ENCODE results near the gene DNMT1.

The DNMT1 gene

GRCh38 chr19:10113964-10114650 is 80.6 kb downstream of the DNMT1 start:
- DNase-seq (ENCODE audit: low read depth, low spot score), result no peak
- no peak overlapping the region for H3K4me3 ChIP-seq (ENCODE audit: low read depth, low read length)
- in situ Hi-C loops (cut with HindIII; ENCODE audit: low sequenced_read_pairs), result no loop called here
- no peak for TF ChIP-seq CTCF (IDR thresholded peaks at IDR 0.05; ENCODE audit: low read depth, low read length)

GRCh38 chr19:10113592-10113963 is 81.2 kb downstream of the DNMT1 start:
- in situ Hi-C loops (cut with HindIII; ENCODE audit: low sequenced_read_pairs), result no loop called here
- DNase-seq (ENCODE audit: low read depth, low spot score), result no peak
- H3K4me3 ChIP-seq (ENCODE audit: low read depth, low read length), result no peak overlapping the region
- TF ChIP-seq CTCF (IDR thresholded peaks at IDR 0.05; ENCODE audit: low read depth, low read length), result no peak

GRCh38 chr19:10112895-10113591 is 81.7 kb downstream of the DNMT1 start:
- no peak overlapping the region for H3K4me3 ChIP-seq (ENCODE audit: low read depth, low read length)
- in situ Hi-C loops (cut with HindIII; ENCODE audit: low sequenced_read_pairs), result no loop called here
- no peak for DNase-seq (ENCODE audit: low read depth, low spot score)
- TF ChIP-seq CTCF (IDR thresholded peaks at IDR 0.05; ENCODE audit: low read depth, low read length), result peak; percentile 84

GRCh38 chr19:10112037-10112761 is 82.6 kb downstream of the DNMT1 start:
- DNase-seq (ENCODE audit: low read depth, low spot score), result no peak

GRCh38 chr19:10111405-10111811 is 83.3 kb downstream of the DNMT1 start, which contains the start of gene P2RY11:
P2RY11 (plus strand) TSS chr19:10111693; CDS start chr19:10111722, 29 bp downstream.
- no peak for DNase-seq (ENCODE audit: low read depth, low spot score)
- H3K4me3 ChIP-seq (ENCODE audit: low read depth, low read length), result no peak within 1 kb of the TSS
- in situ Hi-C loops (cut with HindIII; ENCODE audit: low sequenced_read_pairs), result no loop called here
- TF ChIP-seq CTCF (IDR thresholded peaks at IDR 0.05; ENCODE audit: low read depth, low read length), result no peak

More at GRCh38 chr19:10112037-10112761, 82.6 kb downstream of the DNMT1 start:
- no peak overlapping the region for H3K4me3 ChIP-seq (ENCODE audit: low read depth, low read length)
- in situ Hi-C loops (cut with HindIII; ENCODE audit: low sequenced_read_pairs), result no loop called here
- TF ChIP-seq CTCF (IDR thresholded peaks at IDR 0.05; ENCODE audit: low read depth, low read length), result no peak

- H3K4me3 ChIP-seq (ENCODE audit: low read depth, low read length), result no peak overlapping the region
- DNase-seq (ENCODE audit: low read depth, low spot score), result no peak
- no peak for TF ChIP-seq CTCF (IDR thresholded peaks at IDR 0.05; ENCODE audit: low read depth, low read length)
- in situ Hi-C loops (cut with HindIII; ENCODE audit: low sequenced_read_pairs), result no loop called here
These were observed 83.8 kb downstream of the DNMT1 start for GRCh38 chr19:10110972-10111317.

Data from astrocyte of the spinal cord (primary cell).